ENCODE data around the gene MACROD1.

GRCh38 chr11:64097468-64098317 lies 68.2 kb downstream of the MACROD1 start:
- TF ChIP-seq GATA2 (IDR thresholded peaks at IDR 0.05; ENCODE audit: low read depth, low read length) (no peak; the same call in 1 of the 2 replicates), GATA3 (IDR thresholded peaks at IDR 0.05; ENCODE audit: low read depth, low read length) (no peak)
